Subcutaneous adipose tissue (tissue), 4 donors: ENCODE measurements around the gene NFKB2. TPM values are rescaled to one million over a fixed set of nuclear protein-coding genes. Genes with fewer than 3 reads are reported as not detected.

Source experiments
- CTCF ChIP-seq: fragments of 450-650 bp; IDR thresholded peaks from one replicate; pipeline ENCODE4 v1.5.1; 2016; ENCODE audit warnings: low read depth, mild to moderate bottlenecking, control low read depth, antibody characterized with exemption, moderate library complexity
- total RNA-seq, 4 donors: library from RNA; depleted of rRNA; stranded (reverse); fragments of >200 nt; gene quantifications; one replicate each; pipeline ENCODE4 v1.1.0, GENCODE V29; 2016

The NFKB2 gene
- total RNA-seq, 4 donors from 2014 or later = 7.7 to 20.3 (median 12.4) TPM

- TF ChIP-seq CTCF = no peak
Measured at GRCh38 chr10:102394801-102395399, 605 bp upstream of the NFKB2 start.

GRCh38 chr10:102396317-102396650 lies 779 bp downstream of the NFKB2 start:
- no peak for TF ChIP-seq CTCF

GRCh38 chr10:102396730-102397151 lies 1.2 kb downstream of the NFKB2 start:
- no peak for TF ChIP-seq CTCF

GRCh38 chr10:102397222-102398171 lies 2.0 kb downstream of the NFKB2 start:
- TF ChIP-seq CTCF = no peak

- TF ChIP-seq CTCF = no peak
Measured at GRCh38 chr10:102398172-102399020, 2.9 kb downstream of the NFKB2 start.

GRCh38 chr10:102399217-102400021 lies 3.9 kb downstream of the NFKB2 start:
- TF ChIP-seq CTCF = no peak
